BLaER1 (cell line): ENCODE data around the gene IPO7.
"Not testable (repeated sequence)": the region's sequence is repeated elsewhere in the genome, so short reads cannot be mapped to it uniquely, and the experiment has no call there.

ENCODE experiments used
- H3K27ac ChIP-seq: shearing (Covaris generic); formaldehyde crosslinking; 2 replicates; pipeline ENCODE4 v1.8.1; 2022
- H3K27me3 ChIP-seq: shearing (Covaris generic); formaldehyde crosslinking; 2 replicates; pipeline ENCODE4 v1.8.1; 2022
- H3K36me3 ChIP-seq: shearing (Covaris generic); formaldehyde crosslinking; 2 replicates; pipeline ENCODE4 v1.8.1; 2022
- H3K4me1 ChIP-seq: shearing (Covaris generic); formaldehyde crosslinking; 2 replicates; pipeline ENCODE4 v1.8.1; 2022
- H3K4me2 ChIP-seq: shearing (Covaris generic); formaldehyde crosslinking; 2 replicates; pipeline ENCODE4 v1.8.1; 2022
- H3K4me3 ChIP-seq: shearing (Covaris generic); formaldehyde crosslinking; 2 replicates; pipeline ENCODE4 v1.8.1; 2022
- H3K9ac ChIP-seq: shearing (Covaris generic); formaldehyde crosslinking; 2 replicates; pipeline ENCODE4 v1.8.1; 2022
- H3K9me3 ChIP-seq: shearing (Covaris generic); formaldehyde crosslinking; 2 replicates; pipeline ENCODE4 v1.8.1; 2022
- H4K20me1 ChIP-seq: shearing (Covaris generic); formaldehyde crosslinking; 2 replicates; pipeline ENCODE4 v1.8.1; 2022
- Cebpa-rat ChIP-seq: shearing (Covaris generic); IDR thresholded peaks from 2 replicates; pipeline ENCODE4 v1.8.1; 2022

Gene IPO7

DNA sequence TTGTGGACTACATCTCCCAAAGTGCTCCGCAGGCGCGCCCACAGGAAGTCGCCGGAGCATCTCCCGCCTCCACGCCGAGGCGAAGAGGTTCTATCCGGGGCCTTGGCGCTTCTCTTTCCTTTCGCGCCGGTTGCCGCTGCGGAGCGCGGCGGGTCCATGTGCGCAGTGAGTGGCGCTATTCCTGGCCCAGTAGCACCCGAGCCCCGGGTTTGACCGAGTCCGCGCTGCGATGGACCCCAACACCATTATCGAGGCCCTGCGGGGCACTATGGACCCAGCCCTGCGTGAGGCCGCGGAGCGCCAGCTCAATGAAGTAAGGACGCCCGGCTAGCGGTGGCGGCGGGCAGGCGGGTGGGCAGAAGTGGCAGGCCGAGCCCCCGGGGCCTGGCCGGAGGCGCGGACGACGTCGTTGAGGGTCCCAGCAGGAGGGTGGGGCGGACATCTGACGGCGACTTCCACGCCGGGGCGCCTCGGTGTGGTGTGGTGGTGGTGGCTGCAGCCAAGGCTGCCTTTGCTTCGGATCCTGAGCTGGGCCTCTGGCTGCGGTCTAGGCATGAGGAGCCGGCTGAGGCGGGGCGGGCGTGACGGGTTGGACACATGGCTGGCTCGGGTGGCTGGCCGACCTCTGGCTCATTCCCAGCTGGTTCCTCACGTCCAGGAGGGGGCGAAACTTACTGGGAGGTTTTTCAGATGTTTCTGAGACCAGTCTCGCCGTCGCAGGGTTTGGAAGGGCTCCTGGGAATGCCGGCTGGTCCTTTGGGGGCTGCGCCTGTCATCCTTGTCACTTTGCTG is at the start of gene IPO7:
IPO7 (plus strand) TSS at position 118 of the 792 bp plus-strand sequence; CDS start at position 230, 112 bp downstream.
- peaks cover 52% of the 10 kb centered on the region for H4K20me1 ChIP-seq
- H3K27ac ChIP-seq, result peak within 1 kb of the TSS; percentile 95
- peak within 1 kb of the TSS; percentile 84 for H3K4me3 ChIP-seq

DNA sequence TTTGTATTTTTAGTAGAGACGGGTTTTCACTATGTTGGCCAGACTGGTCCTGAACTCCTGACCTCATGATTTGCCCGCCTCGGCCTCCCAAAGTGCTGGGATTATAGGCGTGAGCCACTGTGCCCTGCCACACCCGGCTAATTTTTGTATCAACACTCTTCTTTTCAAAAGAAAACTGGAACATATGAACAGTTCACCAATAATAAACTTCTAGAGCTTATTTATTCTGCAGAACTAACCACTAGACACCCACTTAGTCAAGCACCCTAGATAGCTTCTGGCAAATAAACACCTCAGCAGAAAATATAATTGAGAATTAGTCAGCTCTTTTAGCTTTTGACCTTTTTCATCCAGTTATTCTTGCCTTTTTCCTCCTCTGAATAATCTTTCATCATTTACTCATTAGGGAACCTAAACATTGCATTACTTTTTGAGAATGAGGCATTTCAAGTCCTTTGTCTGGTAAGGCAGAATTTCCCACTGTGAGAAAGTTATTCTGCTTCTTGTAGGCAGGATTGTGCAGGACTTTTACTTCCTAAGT is 42.7 kb upstream of the IPO7 start:
- Histone ChIP-seq H3K4me3 (no peak overlapping the region), H3K36me3 (no peaks in the 10 kb centered on the region), H3K27ac (no peak overlapping the region), H3K9me3 (no peaks in the 10 kb centered on the region), H4K20me1 (no peaks in the 10 kb centered on the region), H3K4me1 (no peaks in the 10 kb centered on the region), H3K4me2 (no peak overlapping the region), H3K27me3 (no peaks in the 10 kb centered on the region), H3K9ac (no peak overlapping the region)
- TF ChIP-seq Cebpa-rat, result no peak

More for the DNA sequence above, at the start of gene IPO7:
- Histone ChIP-seq H3K4me2 (peak within 1 kb of the TSS; percentile 93), H3K9ac (peak within 1 kb of the TSS; percentile 96), H3K36me3 (peaks cover 25% of the 10 kb centered on the region), H3K4me1 (peaks cover 25% of the 10 kb centered on the region), H3K9me3 (no peaks in the 10 kb centered on the region), H3K27me3 (no peaks in the 10 kb centered on the region)
- no peak for TF ChIP-seq Cebpa-rat

DNA sequence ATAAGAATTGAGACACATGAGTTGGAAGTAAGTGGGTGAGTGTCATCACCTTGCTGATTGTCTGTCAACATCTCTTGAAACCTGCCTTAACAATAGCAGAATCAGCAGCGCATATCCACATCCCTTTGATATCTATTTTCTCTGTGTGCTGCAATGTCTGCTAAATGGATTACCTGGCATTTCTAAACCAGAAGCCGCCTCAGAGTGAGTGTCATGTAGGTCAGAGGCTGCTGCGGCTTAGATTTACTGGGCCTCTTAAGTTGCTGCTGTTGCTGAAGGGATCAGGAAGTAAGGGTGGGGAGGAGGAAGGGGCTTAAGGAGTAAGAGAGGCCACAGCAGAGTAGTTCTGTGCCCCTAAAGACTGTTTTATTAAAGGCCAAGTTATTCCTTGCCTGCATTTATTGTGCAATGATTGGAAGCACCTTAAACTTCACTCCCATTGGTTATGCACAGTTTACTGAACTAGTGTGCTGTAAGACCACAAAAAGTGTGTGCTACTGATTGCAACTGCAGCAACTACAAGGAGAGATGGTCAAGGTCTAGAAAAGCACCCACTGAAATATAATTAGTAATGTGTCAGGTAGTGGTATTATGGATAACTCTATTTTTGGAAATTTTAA is 40.3 kb upstream of the IPO7 start:
- Histone ChIP-seq H3K4me1 (peaks cover 6% of the 10 kb centered on the region; the same call in 1 of the 2 replicates), H3K9me3 (no peaks in the 10 kb centered on the region), H3K27me3 (no peaks in the 10 kb centered on the region), H4K20me1 (no peaks in the 10 kb centered on the region), H3K4me2 (no peak overlapping the region; the same call in 1 of the 2 replicates), H3K4me3 (no peak overlapping the region), H3K27ac (no peak overlapping the region), H3K9ac (no peak overlapping the region), H3K36me3 (no peaks in the 10 kb centered on the region)
- TF ChIP-seq Cebpa-rat, result no peak; the same call in 1 of the 2 replicates

DNA sequence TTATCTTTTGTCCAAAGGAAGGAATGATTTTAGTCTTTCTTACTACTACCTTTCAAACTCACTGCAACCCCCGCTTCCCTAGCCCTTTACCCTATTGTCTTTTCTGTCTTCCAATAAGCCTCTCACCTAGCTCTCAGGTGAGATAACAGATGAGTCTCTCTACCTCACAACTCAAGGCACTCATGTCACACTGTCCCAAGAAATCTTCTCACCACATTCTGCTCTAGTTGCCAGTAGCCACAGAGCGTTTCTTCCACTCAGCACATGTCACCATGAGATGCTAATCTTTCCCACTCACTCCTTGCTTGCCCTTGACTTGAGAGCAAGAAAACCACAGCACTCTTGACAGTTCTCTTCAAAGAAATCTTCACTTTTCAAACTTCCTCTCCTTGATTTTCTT is 37.4 kb upstream of the IPO7 start:
- no peaks in the 10 kb centered on the region for H3K27me3 ChIP-seq
- H3K4me3 ChIP-seq, result no peak overlapping the region
- no peaks in the 10 kb centered on the region for H4K20me1 ChIP-seq
- no peaks in the 10 kb centered on the region for H3K9me3 ChIP-seq
- no peak overlapping the region for H3K4me2 ChIP-seq
- no peak for TF ChIP-seq Cebpa-rat
- H3K36me3 ChIP-seq, result no peaks in the 10 kb centered on the region
- no peak overlapping the region for H3K9ac ChIP-seq
- H3K4me1 ChIP-seq, result peaks cover 10% of the 10 kb centered on the region
- H3K27ac ChIP-seq, result no peak overlapping the region

DNA sequence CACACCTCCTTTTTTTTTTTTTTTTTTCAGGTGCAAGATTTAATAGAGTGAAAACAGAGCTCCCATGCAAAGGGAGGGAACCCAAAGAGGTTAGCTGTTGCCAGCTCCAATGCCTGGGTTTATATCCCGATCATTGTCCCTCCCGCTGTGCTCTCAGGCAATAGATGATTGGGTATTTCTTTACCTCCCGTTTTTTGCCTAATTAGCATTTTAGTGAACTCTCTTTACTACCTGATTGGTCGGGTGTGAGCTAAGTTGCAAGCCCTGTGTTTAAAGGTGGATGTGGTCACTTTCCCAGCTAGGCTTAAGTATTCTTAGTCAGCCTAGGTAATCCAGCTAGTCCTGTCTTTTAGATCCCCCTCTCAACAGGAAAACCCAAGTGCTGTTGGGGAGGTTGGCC is 36.7 kb upstream of the IPO7 start:
- H3K27ac ChIP-seq, H3K27me3 ChIP-seq, H3K4me3 ChIP-seq, H4K20me1 ChIP-seq, H3K36me3 ChIP-seq, H3K4me2 ChIP-seq, H3K9me3 ChIP-seq, H3K9ac ChIP-seq: not testable (repeated sequence)
- H3K4me1 ChIP-seq, result peaks cover 17% of the 10 kb centered on the region

DNA sequence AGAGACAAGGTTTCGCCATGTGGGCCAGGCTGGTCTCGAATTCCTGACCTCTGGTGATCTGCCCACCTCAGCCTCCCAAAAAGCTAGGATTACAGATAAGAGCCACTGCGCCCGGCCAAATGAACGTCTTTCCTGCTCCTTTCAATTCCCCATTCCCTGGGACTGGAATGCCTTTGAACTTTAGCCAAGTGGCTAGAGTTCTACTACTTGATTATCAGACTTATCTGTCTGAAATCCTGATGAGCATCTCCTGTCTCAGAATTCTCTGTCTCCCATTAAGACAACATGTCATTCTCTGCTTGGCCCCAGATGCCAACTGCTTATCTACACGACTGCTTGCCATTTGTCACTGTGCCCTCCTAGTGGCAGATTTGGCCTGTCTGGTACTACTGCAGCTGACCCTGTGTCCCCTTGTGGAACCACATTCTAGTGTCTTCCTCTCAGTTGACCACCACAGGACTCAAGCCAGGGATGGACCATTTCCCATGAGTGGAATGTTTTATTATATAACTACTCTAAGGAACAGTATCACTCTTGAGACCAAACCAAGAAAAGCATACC is 33.1 kb upstream of the IPO7 start:
- Histone ChIP-seq H3K4me3 (no peak overlapping the region), H4K20me1 (no peaks in the 10 kb centered on the region), H3K4me1 (peaks cover 29% of the 10 kb centered on the region), H3K4me2 (no peak overlapping the region), H3K9ac (no peak overlapping the region), H3K27me3 (no peaks in the 10 kb centered on the region), H3K9me3 (no peaks in the 10 kb centered on the region), H3K27ac (no peak overlapping the region), H3K36me3 (no peaks in the 10 kb centered on the region)
- TF ChIP-seq Cebpa-rat, result no peak

DNA sequence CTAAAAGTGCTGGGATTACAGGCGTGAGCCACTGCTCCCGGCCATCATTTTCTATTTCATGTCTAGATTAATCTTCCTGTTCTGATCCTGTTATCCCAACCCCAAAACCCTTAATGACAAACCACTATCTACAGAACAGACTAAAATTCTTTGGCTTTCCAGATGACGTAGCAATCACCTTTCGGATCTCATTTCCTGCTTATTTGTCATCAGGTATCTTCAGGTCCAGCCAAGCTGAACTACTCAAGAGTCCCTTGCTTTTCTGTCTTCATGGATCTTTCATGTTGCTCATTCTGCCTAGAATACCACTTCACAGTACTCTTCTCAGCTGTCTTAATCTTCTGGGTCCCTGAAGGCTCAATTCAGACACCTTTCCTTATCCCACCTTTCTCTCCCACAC is 27.4 kb upstream of the IPO7 start:
- no peak for TF ChIP-seq Cebpa-rat
- Histone ChIP-seq H3K4me3 (no peak overlapping the region), H3K27ac (no peak overlapping the region), H3K27me3 (no peaks in the 10 kb centered on the region), H3K4me1 (peaks cover 19% of the 10 kb centered on the region), H3K9me3 (no peaks in the 10 kb centered on the region), H4K20me1 (no peaks in the 10 kb centered on the region), H3K9ac (no peak overlapping the region), H3K4me2 (no peak overlapping the region), H3K36me3 (no peaks in the 10 kb centered on the region)

DNA sequence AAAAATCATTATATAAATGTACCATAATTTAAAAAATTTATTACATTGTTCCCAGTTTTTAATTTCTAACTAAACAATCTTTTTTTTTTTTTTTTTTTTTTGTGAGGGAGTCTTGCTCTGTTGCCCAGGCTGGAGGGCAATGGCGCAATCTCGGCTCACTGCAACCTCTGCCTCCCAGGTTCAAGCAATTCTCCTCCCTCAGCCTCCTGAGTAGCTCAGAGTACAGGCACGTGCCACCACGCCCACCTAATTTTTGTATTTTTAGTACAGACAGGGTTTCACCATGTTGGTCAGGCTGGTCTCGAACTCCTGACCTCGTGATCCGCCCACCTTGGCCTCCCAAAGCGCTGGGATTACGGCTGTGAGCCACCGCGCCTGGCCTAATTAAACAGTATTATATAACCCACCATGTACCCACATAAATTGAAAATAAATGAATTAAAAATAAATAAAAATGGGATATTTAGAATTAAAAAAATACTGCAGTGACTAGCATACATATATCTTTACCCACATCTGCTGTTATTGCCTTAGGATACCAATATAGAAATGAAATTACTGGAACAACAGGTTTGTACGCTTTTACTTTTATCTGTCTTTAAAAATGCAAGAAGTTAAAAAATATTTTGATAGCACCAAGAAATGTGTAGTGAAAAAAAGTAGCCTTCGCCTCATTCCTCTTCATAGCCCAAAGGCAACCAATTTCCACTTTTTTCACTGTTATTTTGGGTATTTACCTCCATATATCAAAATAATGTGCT is 23.4 kb upstream of the IPO7 start:
- H3K9me3 ChIP-seq, H3K4me2 ChIP-seq, H3K36me3 ChIP-seq, H3K4me3 ChIP-seq, H3K27me3 ChIP-seq, H3K27ac ChIP-seq, H3K9ac ChIP-seq, H4K20me1 ChIP-seq: not testable (repeated sequence)
- H3K4me1 ChIP-seq, result peaks cover 16% of the 10 kb centered on the region

DNA sequence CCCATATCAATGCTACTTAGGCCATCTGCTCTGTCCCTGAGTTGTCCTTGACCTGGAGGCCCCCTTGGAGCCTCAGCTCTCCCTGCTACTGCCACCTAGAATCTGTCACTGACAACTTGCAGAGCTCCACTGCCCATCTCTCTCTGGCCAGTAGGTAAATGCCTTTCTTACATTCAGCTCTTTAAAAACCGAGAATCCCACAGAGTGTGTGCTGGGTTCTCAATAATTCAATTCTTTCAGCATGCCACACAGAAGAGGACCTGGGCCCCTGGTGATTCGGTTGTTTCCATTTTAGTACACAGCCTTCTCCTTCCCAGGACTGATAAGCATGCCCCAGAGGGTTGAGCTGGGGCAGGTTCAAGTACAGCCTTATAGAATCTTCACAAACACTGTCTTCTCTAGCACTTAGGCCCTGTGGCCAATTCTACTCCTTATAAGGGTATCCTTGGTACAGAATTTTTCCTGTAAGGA is 22.0 kb upstream of the IPO7 start:
- no peak overlapping the region for H3K4me2 ChIP-seq
- H3K36me3 ChIP-seq, result no peaks in the 10 kb centered on the region
- no peak overlapping the region for H3K4me3 ChIP-seq
- peaks cover 16% of the 10 kb centered on the region for H3K4me1 ChIP-seq
- no peak overlapping the region for H3K27ac ChIP-seq
- H3K27me3 ChIP-seq, result no peaks in the 10 kb centered on the region
- H3K9me3 ChIP-seq, result no peaks in the 10 kb centered on the region
- no peak for TF ChIP-seq Cebpa-rat
- H4K20me1 ChIP-seq, result no peaks in the 10 kb centered on the region
- H3K9ac ChIP-seq, result 0 out of 2 replicates have a peak overlapping the region, but pooled peaks have one; percentile 15
